Astrocyte of the spinal cord (primary cell): ENCODE results near the gene VTN.

Experiments
- DNase-seq: peaks from one replicate; pipeline ENCODE4 v3.0.0; 2011; ENCODE audit warnings: low read depth, low spot score
- H3K4me3 ChIP-seq: 2 replicates; pipeline ENCODE4 v1.5.1; 2011; ENCODE audit warnings: low read depth, mild to moderate bottlenecking, low read length, moderate library complexity
- CTCF ChIP-seq: IDR thresholded peaks from 2 replicates; pipeline ENCODE4 v1.5.1; 2012; ENCODE audit warnings: low read depth, mild to moderate bottlenecking, low read length, inconsistent platforms
- in situ Hi-C: cut with HindIII; loops from 2 replicates; pipeline ENCODE4 v1.10.0; 2017; ENCODE audit warnings: low sequenced_read_pairs

Gene VTN

GRCh38 chr17:28366605-28367004 lies 3.5 kb downstream of the VTN start:
- TF ChIP-seq CTCF, result no peak
- in situ Hi-C loops, result no loop called here
- DNase-seq, result no peak
- H3K4me3 ChIP-seq, result no peak overlapping the region

GRCh38 chr17:28365487-28365886 lies 4.6 kb downstream of the VTN start:
- no peak overlapping the region for H3K4me3 ChIP-seq
- DNase-seq, result no peak
- TF ChIP-seq CTCF, result no peak
- in situ Hi-C loops, result no loop called here

GRCh38 chr17:28364665-28365363 lies 5.3 kb downstream of the VTN start, which contains the start of gene SEBOX:
TSS of gene SEBOX (minus strand) at chr17:28365199. CDS start at chr17:28365151, 48 bp downstream.
- H3K4me3 ChIP-seq, result no peak within 1 kb of the TSS
- in situ Hi-C loops, result no loop called here

GRCh38 chr17:28363776-28364650 lies 6.1 kb downstream of the VTN start:
- in situ Hi-C loops, result no loop called here
- TF ChIP-seq CTCF, result no peak
- DNase-seq, result no peak
- H3K4me3 ChIP-seq, result no peak overlapping the region

More at GRCh38 chr17:28364665-28365363, 5.3 kb downstream of the VTN start, which contains the start of gene SEBOX:
- TF ChIP-seq CTCF, result no peak
- DNase-seq, result no peak

- in situ Hi-C loops, result no loop called here
- no peak for TF ChIP-seq CTCF
- no peak for DNase-seq
- no peak overlapping the region for H3K4me3 ChIP-seq
These were observed 6.9 kb downstream of the VTN start for GRCh38 chr17:28363186-28363585.

- no peak for TF ChIP-seq CTCF
- peak overlapping the region; percentile 73 for H3K4me3 ChIP-seq
- no peak for DNase-seq
- in situ Hi-C loops, result no loop called here
These were observed 12.3 kb downstream of the VTN start for GRCh38 chr17:28357901-28358197.
